ENCODE data around the gene MSTO1. TPM values are rescaled to one million over a fixed set of nuclear protein-coding genes. Genes with fewer than 3 reads are reported as not detected.

Gene MSTO1
- 32.2 and 41.4 TPM in 2 replicates for total RNA-seq (ENCODE audit: low replicate concordance)

GRCh38 chr1:155609515-155610256 lies at the start of gene MSTO1:
Gene MSTO1, plus strand, starts transcription at chr1:155610218. Its CDS starts 31 bp downstream, at chr1:155610249.

DNA sequence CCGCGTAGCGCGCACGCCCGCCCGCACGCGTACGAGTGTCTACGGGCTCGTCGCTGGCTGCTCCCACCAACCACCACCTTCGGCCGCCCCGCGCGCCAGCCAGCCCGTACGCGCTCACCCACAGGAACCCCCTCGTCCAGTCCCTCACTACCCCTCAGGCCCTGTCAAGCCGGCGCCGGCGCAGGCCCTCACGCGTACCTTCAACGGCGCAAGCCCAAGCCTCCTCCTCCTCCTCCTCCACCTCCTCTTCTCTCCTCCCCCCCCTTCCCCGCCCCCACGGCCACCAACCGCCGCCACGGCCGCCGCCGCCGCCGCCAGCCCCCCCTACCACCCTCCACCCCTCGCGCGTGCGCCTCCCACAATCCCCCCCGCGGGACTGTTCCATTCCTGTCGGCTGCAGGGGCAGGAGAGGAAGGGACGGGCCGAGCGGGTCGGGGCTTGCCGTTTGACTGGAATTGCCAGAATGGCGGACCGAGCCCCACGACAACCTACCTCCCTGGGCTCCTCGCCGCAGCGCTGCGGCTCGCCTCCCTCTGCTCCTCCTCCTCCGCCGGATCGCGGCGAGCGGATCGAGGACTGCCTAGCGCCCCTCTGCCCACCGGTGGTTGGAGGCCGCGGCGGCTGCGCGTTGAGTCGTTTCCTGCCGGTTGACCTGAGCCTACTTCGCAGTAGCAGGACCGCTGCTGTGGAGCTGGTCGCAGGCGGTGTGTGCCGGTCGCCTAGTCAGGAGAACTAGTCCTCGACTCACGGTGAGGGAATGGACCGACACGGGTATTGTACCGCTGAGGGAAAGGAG lies 47.2 kb upstream of the MSTO1 start, which contains the start of gene ASH1L:
ASH1L (minus strand) TSS at position 223 of the 796 bp plus-strand sequence. CDS start 41,284 bp downstream, outside the sequence.

Other genes starting within 250 kb of the MSTO1 start
- 18.9 and 30.5 TPM in 2 replicates for gene ASH1L, start 47.4 kb upstream of the MSTO1 start, total RNA-seq (ENCODE audit: low replicate concordance)
- 31.0 and 31.1 TPM in 2 replicates for gene YY1AP1, start 78.6 kb downstream of the MSTO1 start, total RNA-seq (ENCODE audit: low replicate concordance)
- 39.9 and 50.7 TPM in 2 replicates for gene DAP3, start 78.9 kb downstream of the MSTO1 start, total RNA-seq (ENCODE audit: low replicate concordance)
- gene GON4L, start 247.0 kb downstream of the MSTO1 start, total RNA-seq (ENCODE audit: low replicate concordance), result 20.2 and 21.2 TPM in 2 replicates
- gene SYT11, start 249.3 kb downstream of the MSTO1 start, total RNA-seq (ENCODE audit: low replicate concordance), result 19.4 and 31.8 TPM in 2 replicates